Stimulated activated CD4-positive, alpha-beta T cell treated with anti-CD3 and anti-CD28 coated beads, Interleukin-15, amount 100 ng/mL, for 48 hours (primary cell): Measurements from ENCODE around the gene COX8C.
"Not testable (repeated sequence)": the region's sequence is repeated elsewhere in the genome, so short reads cannot be mapped to it uniquely, and the experiment has no call there.

Experiments
- DNase-seq, 2 donors: peaks; one replicate each; pipeline ENCODE4 v3.0.0-alpha.2; 2020; ENCODE audit warnings: low read depth in 2 of 2

Gene COX8C

GRCh38 chr14:93369713-93370266 is 22.8 kb downstream of the COX8C start:
- DNase-seq: no peak

- no peak for DNase-seq
These were observed 28.7 kb downstream of the COX8C start for GRCh38 chr14:93375673-93376156.

- no peak for DNase-seq
These were observed 32.8 kb downstream of the COX8C start for GRCh38 chr14:93379831-93380230.

GRCh38 chr14:93381644-93382043 is 34.7 kb downstream of the COX8C start:
- DNase-seq: no peak

GRCh38 chr14:93384256-93384655 is 37.3 kb downstream of the COX8C start:
- not testable (repeated sequence) for DNase-seq

- DNase-seq: no peak
These were observed 48.2 kb downstream of the COX8C start for GRCh38 chr14:93395231-93395630.

GRCh38 chr14:93396456-93396855 is 49.5 kb downstream of the COX8C start:
- no peak for DNase-seq
